ENCODE results near the gene TUT4. TPM values are rescaled to one million over a fixed set of nuclear protein-coding genes. Genes with fewer than 3 reads are reported as not detected.
A peak's percentile ranks its signal among the peaks of the same experiment; 100 is the strongest.

Gene TUT4
- total RNA-seq, 1 experiment from 2014 or later: 71.2 TPM

DNA sequence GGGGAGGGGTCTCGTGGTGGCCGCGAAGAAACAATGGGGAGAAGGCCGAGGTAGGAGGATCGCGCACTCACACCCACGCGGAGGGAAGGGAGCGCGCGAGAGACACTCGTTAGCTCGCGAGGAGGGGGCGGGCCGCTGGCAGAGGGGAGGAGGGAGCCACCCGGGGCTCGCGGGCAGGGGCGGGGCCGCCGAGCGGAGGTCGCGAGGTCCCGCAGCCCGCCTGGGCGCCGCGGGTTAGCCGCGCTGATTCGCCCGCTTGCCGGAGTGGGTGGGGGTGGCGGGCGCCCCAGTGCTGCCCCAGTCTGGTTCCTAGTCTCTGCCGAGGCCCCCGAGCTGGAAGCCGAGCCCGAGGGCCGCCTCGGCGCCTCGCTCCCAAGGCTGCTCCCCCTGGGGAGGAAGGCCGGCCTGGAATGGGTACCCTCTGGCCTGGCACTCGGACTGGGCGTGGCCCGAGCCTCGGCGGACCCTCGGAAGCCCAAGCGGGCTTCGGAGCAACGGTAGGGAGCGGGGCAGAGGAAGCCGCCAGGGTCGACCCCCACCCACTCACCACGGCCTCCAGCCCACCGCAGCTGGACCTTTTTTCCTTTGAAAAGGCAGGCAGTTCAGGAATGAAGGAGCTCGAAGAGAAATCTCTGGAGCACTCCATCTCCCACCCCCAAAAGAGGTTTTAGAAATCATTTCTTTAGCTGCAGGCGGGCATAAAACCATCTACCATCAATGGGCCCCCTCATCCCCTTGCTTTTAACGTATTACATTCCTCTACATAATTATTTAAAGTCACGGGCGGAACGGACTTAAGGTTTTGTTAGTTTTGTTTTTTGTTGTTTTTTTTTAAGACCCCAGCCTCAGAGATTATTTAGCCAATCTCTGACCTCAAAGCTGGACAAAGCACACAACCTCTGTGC is 722 bp upstream of the TUT4 start:
- intact Hi-C loops (cut with micrococcal nuclease; ENCODE audit: unreplicated experiment): loop anchor here (5.0 kb wide), 1 partner anchor 131 kb away; no protein-coding TSS in a partner anchor
- no peak for TF ChIP-seq EZH2 (IDR thresholded peaks at IDR 0.05; ENCODE audit: borderline replicate concordance, low read depth, low read length, poor library complexity, severe bottlenecking)
- TF ChIP-seq, protein P1, sequence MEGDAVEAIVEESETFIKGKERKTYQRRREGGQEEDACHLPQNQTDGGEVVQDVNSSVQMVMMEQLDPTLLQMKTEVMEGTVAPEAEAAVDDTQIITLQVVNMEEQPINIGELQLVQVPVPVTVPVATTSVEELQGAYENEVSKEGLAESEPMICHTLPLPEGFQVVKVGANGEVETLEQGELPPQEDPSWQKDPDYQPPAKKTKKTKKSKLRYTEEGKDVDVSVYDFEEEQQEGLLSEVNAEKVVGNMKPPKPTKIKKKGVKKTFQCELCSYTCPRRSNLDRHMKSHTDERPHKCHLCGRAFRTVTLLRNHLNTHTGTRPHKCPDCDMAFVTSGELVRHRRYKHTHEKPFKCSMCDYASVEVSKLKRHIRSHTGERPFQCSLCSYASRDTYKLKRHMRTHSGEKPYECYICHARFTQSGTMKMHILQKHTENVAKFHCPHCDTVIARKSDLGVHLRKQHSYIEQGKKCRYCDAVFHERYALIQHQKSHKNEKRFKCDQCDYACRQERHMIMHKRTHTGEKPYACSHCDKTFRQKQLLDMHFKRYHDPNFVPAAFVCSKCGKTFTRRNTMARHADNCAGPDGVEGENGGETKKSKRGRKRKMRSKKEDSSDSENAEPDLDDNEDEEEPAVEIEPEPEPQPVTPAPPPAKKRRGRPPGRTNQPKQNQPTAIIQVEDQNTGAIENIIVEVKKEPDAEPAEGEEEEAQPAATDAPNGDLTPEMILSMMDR (conservative IDR thresholded peaks at IDR 0.05; ENCODE audit: low read depth, low read length): no peak
- DNase-seq (ENCODE audit: low spot score): peak; percentile 93
- H3K27me3 ChIP-seq (replicated peaks; ENCODE audit: insufficient read depth, low read depth, low read length, poor library complexity): no peaks in the 10 kb centered on the region
- H3K27ac ChIP-seq (ENCODE audit: low read depth, low read length, poor library complexity, severe bottlenecking): peak overlapping the region; percentile 91
- no TSS peak for BruUV-seq (replicated peaks)
- no peaks in the 10 kb centered on the region for H3K9me3 ChIP-seq (ENCODE audit: low read depth, low read length, poor library complexity, severe bottlenecking)
- ChIA-PET POLR2A (ENCODE audit: low non-redundant PET) (interaction anchor here (0.5 to 1.2 kb wide), 5 partner anchors 8 to 1584 kb away, joined by 3 to 10 read pairs (median 8); partner anchors contain the start of gene ORC1), CTCF (interaction anchor here (0.7 to 0.9 kb wide), 2 partner anchors 122 to 198 kb away, joined by 3 to 5 read pairs; no protein-coding TSS in a partner anchor)
- peak overlapping the region; percentile 96 for H3K4me3 ChIP-seq (ENCODE audit: low read depth, low read length, poor library complexity, severe bottlenecking)
- no peaks in the 10 kb centered on the region for H3K36me3 ChIP-seq (ENCODE audit: insufficient read depth, low read length, poor library complexity, severe bottlenecking)
- H3K4me1 ChIP-seq (ENCODE audit: insufficient read depth, low read length, poor library complexity, severe bottlenecking): peaks cover 13% of the 10 kb centered on the region

DNA sequence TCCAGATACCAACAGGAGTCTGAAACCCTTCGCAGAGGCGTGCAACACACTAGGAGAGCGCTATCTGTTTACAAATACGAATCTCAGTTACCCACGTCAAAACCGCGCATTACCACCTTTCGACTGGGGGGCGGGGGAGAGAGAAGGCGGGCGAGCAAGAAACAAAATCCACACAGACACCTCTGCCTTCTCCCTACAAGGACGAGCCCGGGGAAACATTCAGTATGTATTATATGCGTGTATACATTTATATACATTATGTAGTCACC is 722 bp downstream of the TUT4 start:
- DNase-seq (ENCODE audit: low spot score): peak; percentile 69
- ChIA-PET POLR2A (ENCODE audit: low non-redundant PET) (no interaction called here), CTCF (no interaction called here)
- Histone ChIP-seq H3K27ac (ENCODE audit: low read depth, low read length, poor library complexity, severe bottlenecking) (peak overlapping the region; percentile 91), H3K9me3 (ENCODE audit: low read depth, low read length, poor library complexity, severe bottlenecking) (no peaks in the 10 kb centered on the region), H3K4me1 (ENCODE audit: insufficient read depth, low read length, poor library complexity, severe bottlenecking) (peaks cover 13% of the 10 kb centered on the region), H3K4me3 (ENCODE audit: low read depth, low read length, poor library complexity, severe bottlenecking) (peak overlapping the region; percentile 96), H3K36me3 (ENCODE audit: insufficient read depth, low read length, poor library complexity, severe bottlenecking) (no peaks in the 10 kb centered on the region), H3K27me3 (replicated peaks; ENCODE audit: insufficient read depth, low read depth, low read length, poor library complexity) (no peaks in the 10 kb centered on the region)
- no TSS peak for BruUV-seq (replicated peaks)
- intact Hi-C loops (cut with micrococcal nuclease; ENCODE audit: unreplicated experiment): loop anchor here (5.0 kb wide), 1 partner anchor 130 kb away; no protein-coding TSS in a partner anchor
- TF ChIP-seq, protein P1 (conservative IDR thresholded peaks at IDR 0.05; ENCODE audit: low read depth, low read length): no peak
- no peak for TF ChIP-seq EZH2 (IDR thresholded peaks at IDR 0.05; ENCODE audit: borderline replicate concordance, low read depth, low read length, poor library complexity, severe bottlenecking)

DNA sequence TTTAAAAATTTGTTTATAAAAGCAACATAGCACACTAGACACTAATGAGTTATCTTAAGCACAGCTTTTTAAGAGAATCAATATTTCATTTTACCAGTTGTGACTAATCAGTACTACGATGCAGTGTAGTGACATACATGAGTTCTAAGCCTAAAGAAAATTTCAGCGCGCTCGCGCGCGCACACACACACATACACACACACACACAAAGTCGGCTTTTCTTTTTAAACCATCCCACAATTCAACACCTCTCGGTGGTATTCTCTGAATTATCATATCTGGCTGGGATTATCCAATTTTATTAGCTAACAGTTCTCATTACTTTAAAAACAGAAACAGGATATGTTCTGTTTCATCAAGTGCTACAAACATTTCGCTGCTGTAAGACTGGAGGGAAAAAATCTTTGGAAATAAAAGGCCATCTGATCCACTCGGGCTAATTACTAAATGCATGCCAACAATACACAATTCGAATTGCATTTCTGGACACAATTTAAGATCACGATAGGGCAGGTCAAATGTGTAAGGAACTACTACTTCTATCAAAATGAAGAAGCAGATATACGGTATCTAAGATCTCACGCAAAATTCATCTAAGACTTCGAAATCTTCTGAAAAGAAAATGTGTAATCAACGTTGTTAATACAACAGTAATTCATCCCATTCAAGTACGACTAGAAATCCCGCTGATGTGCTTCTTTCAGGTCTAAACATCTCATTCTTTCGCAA is 1.2 kb downstream of the TUT4 start:
- H3K36me3 ChIP-seq (ENCODE audit: insufficient read depth, low read length, poor library complexity, severe bottlenecking): no peaks in the 10 kb centered on the region
- H3K4me3 ChIP-seq (ENCODE audit: low read depth, low read length, poor library complexity, severe bottlenecking): peak overlapping the region; percentile 96
- no peaks in the 10 kb centered on the region for H3K9me3 ChIP-seq (ENCODE audit: low read depth, low read length, poor library complexity, severe bottlenecking)
- H3K27ac ChIP-seq (ENCODE audit: low read depth, low read length, poor library complexity, severe bottlenecking): peak overlapping the region; percentile 91
- intact Hi-C loops (cut with micrococcal nuclease; ENCODE audit: unreplicated experiment): loop anchor here (5.0 kb wide), 1 partner anchor 129 kb away; no protein-coding TSS in a partner anchor
- BruUV-seq (replicated peaks): TSS peak; percentile 60
- H3K27me3 ChIP-seq (replicated peaks; ENCODE audit: insufficient read depth, low read depth, low read length, poor library complexity): no peaks in the 10 kb centered on the region
- TF ChIP-seq EZH2 (IDR thresholded peaks at IDR 0.05; ENCODE audit: borderline replicate concordance, low read depth, low read length, poor library complexity, severe bottlenecking): no peak
- TF ChIP-seq, protein P1 (conservative IDR thresholded peaks at IDR 0.05; ENCODE audit: low read depth, low read length): no peak
- DNase-seq (ENCODE audit: low spot score): peak; percentile 53
- ChIA-PET CTCF (interaction anchor here (0.5 kb wide), 1 partner anchor 176 kb away, joined by 5 read pairs; no protein-coding TSS in a partner anchor), POLR2A (ENCODE audit: low non-redundant PET) (no interaction called here)
- peaks cover 13% of the 10 kb centered on the region for H3K4me1 ChIP-seq (ENCODE audit: insufficient read depth, low read length, poor library complexity, severe bottlenecking)
